CD4-positive, alpha-beta T cell treated with Interleukin-12 subunit alpha and Interleukin-12 subunit beta, for 1 hour (primary cell): ENCODE data around the gene OSCAR.
"Not testable (repeated sequence)": the region's sequence is repeated elsewhere in the genome, so short reads cannot be mapped to it uniquely, and the experiment has no call there.

Experiments
- DNase-seq: peaks from one replicate; pipeline ENCODE4 v3.0.0-alpha.2; 2020

Gene OSCAR

DNA sequence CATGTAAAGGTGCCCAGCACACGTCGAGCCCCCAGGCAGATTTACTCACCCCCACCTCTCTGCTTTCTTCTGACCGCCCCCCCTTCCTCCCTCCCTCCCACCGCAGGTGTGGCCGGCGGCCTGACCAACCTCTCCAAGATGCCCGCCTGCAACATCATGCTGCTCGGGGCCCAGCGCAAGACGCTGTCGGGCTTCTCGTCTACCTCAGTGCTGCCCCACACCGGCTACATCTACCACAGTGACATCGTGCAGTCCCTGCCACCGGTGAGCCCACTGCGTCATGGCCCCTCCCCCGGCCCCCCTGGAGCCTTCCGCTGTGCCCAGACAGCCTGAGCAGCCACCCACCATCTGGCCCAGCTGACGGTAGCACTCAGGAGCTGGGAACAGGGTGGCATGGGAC lies 23.8 kb upstream of the OSCAR start:
- no peak for DNase-seq

DNA sequence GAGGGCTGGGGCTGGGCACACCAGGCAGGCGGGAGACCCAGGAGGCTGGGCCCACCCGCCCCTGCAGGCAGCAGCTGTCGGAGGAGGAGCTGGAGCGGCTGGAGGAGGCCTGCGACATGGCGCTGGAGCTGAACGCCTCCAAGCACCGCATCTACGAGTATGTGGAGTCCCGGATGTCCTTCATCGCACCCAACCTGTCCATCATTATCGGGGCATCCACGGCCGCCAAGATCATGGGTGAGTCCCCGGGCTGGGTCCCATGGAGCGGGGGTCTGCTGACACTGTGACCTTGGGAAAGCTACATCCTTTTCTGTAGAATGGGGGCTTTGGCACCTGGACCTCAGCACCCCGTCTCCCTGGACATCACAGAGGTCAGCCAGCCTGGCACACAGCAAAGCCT lies 23.1 kb upstream of the OSCAR start:
- no peak for DNase-seq

DNA sequence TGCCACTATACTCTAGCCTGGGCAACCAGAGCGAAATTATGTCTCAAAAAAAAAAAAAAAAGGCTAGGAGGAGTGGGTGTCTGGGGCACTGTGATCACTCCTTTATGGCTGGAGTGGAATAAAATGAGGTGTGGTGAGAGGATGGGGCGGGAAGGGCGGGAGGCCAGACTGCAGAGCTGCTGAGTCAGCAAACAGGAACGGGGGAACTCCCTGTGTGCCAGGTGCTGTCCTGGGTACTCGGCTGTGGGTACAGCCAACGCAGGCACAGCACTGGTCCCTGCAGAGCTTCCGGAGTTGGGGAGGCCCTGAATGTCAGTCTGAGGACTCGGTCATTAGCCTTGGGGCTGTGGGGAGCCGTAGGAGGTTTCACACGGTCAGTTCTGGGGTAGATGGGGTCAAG lies 20.7 kb upstream of the OSCAR start:
- DNase-seq: no peak

DNA sequence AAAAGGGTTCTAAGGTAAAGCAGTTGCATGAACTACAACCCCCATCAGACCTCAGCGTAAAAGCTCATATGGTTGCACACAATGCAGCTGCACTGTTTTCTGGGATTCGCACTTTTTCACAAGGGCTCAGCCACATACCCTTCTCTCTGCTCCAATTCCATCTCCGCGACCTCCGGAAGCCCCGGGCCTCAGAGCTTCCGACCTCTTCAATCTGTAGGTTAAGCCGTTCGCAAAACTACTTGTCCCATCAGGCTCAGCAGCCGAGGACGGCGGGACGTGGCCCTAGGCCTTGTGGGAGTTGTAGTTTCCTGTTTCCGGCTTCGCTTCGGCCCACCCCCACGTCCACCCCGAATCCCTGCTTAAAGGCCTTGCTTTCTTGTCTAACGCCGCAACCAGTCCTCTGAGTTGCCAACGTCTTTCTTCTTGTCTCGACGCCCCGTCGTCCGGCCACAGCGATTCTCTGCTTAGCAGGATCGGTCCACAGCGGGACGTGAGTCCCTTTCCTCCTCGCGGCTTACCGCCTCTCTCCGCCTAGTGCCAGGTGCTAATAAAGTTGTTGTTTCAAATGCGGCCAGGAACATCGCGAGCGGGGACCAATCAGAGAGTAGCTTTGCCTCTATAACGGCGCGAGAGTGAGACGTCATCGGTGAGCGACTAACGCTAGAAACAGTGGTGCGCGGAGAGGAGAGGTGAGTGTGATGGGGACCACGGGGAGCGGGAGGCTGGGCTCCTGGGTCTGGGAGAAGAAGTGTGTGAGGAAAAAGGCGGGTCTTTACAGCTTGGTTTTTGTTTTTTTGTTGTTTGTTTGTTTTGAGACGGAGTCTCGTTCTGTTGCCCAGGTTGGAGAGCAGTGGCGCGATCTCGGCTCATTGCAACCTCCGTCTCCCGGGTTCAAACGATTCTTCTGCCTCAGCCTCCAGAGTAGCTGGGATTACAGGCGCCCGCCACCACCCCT lies 14.8 kb upstream of the OSCAR start, which contains the start of the genes PRPF31 and TFPT:
TSS of gene PRPF31 (plus strand) at position 646 of the 955 bp plus-strand sequence. CDS start 2,525 bp downstream, outside the sequence.
TSS of gene TFPT (minus strand) at position 549 of the 955 bp plus-strand sequence. CDS start at position 161, 388 bp downstream.
- DNase-seq: peak; percentile 96

DNA sequence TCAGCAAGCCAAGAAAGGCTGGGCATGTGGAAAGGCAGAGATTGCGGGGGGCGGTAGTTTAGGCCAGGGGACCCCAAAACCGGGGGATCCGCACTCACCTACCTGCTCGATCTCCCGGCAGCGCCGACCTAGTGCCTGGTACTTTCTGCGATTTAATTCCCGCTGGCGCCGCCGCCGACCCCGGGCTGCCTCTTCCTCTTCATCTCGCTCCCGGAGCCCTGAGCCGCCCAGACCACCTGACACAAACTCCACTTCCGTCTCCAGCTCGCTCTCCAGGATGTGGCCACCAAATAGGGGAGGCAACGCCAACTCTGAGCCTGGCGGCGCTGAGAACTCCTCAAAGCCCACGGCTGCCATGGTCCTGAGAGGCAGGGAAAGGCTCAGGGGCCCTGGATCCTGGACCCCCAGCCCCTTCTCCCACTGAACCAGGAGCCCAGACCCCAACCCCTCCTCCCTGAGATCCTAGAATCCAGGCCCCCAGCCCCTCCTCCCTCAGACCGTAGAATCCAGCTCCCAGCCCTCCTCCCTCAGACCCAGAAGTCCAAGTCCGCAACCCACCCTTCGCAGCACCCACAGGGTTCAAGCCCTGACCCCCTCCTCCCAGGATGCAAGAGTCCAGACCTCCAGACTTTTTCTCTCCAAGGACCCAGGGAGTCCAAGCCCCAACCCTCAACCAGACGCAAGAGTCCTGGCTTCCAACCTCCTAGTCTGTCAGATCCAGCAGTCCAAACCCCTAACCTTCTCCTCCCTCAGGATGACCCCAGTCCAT lies 13.9 kb upstream of the OSCAR start:
- peak; percentile 57 for DNase-seq

DNA sequence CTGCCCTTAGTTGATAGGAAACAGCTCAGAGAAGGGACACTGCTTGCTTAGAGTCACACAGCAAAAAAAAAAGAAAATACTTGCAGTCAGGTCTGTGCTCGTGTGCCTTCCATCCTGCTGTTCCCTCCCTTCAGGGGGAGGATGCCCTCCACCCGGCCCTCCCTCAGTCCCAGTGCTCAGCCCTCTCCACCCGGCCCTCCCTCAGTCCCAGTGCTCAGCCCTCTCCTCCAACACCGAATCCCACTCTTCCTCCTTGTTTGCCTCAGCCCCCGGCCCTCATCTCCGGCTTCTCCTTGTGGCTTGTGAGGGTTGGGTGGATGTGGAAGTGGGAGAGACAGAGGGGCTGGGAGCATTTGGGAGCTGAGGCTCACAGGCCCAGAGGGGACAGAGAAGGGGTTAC lies 9.0 kb upstream of the OSCAR start:
- no peak for DNase-seq

DNA sequence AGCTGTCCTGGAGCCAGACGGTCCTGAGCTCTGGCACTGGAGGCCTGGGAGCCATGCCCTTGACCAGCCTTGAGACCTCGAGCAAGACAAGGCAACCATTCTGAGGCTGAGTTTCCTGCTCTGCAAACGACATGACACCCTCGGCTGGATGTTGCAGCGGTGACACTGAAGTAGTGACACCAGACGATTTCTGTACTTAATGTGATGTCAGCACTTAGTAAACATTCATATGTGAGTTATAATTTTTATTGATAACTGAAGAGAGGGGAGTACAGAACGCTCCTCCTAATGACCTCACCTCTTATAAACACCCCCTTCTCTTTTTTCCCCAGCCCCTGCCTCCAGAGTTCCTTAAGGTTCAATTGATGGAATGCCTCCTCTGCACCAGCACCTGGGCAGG lies 7.9 kb upstream of the OSCAR start:
- no peak for DNase-seq

DNA sequence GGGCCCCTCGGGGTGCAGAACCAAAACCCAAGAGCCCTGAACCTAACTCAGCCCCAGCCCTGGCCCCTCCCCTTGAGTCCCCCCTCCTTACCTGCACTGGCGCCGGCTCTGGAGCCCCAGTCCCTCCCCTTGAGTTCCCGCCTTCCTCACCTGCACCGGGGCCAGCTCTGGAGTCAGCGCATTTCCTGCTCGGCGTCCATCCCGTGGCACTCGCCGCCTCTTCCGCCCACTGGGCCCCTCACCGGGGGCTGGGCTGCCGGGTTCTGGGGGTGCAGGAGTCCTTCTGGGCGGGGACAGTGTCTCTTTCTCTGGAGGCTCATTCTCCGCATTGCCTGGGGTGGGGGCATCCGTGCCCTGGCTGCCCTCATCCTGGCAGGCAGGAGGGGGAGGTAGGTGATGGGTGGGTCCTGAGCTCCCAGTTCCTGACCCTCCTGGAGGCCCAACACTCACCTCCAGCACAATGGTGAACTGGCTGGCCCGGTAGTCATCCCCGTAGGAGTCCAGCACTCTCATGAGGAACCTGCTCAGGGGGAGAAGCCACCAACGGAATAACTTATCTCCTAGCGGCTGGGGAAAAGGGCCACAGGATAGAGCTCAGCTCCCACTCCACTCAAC lies 7.4 kb upstream of the OSCAR start:
- no peak for DNase-seq

DNA sequence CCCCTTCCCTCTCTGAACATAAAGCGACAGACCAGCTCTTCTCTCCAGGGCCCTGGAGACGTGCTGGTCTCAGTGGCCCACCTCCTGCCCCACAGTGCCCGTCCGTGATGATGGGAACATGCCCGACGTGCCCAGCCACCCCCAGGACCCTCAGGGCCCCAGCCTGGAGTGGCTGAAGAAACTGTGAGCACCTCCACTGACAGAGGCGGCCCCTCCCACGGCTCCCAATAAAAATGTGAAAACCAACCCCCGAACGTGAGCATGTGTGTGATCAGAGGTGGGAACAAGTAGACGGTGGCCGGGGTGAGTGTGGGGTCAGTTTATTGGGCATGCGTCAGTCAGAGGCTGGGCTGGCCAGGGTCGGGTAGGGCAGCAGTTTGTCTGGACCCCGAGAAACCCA lies 6.1 kb upstream of the OSCAR start:
- DNase-seq: no peak

DNA sequence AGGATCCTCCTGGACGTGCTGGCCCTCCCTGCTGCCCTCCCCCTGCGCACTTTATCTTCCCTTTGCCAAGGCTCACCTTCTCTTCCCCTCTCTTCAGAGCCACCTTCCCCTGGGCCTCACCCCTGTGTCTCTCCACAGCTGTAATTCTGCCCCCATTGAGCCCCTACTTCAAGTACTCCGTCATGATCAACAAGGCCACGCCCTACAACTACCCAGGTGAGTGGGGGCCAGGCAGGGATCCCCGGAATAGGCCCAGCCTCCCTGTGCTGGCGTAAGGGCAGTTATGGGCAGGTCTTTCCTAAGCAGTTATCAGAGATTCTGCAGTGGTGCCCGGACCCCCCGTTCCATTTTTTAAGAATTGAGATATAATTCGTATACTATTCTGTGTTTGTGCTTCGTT lies 5.2 kb upstream of the OSCAR start:
- DNase-seq: no peak

DNA sequence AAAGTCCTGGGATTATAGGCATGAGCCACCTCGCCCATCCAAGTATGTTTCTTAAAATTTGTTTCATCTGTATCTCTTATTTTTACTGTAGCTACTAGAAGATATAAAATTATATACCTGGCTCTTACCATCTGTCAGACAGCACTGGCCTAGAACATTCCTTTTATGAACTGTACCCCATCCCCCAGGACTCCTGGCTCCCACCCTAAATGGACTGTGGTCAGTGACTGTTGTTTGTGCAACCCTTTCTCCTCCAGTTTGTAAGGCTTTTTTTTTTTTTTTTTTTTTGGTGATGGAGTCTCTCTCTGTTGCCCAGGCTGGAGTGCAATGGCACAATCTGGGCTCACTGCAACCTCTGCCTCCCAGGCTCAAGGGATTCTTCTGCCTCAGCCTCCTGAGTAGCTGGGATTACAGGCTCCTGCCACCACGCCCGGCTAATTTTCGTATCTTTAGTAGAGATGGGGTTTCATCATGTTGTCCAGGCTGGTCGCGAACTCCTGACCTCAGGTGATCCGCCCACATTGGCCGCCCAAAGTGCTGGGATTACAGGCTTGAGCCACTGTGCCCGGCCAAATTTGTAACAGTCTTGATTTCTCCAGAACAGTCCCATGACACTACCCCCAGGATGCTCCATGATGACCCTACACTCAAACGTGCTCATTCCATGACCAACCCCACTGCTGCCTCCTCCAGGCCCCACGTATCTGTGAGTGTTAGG lies 4.6 kb upstream of the OSCAR start:
- no peak for DNase-seq

DNA sequence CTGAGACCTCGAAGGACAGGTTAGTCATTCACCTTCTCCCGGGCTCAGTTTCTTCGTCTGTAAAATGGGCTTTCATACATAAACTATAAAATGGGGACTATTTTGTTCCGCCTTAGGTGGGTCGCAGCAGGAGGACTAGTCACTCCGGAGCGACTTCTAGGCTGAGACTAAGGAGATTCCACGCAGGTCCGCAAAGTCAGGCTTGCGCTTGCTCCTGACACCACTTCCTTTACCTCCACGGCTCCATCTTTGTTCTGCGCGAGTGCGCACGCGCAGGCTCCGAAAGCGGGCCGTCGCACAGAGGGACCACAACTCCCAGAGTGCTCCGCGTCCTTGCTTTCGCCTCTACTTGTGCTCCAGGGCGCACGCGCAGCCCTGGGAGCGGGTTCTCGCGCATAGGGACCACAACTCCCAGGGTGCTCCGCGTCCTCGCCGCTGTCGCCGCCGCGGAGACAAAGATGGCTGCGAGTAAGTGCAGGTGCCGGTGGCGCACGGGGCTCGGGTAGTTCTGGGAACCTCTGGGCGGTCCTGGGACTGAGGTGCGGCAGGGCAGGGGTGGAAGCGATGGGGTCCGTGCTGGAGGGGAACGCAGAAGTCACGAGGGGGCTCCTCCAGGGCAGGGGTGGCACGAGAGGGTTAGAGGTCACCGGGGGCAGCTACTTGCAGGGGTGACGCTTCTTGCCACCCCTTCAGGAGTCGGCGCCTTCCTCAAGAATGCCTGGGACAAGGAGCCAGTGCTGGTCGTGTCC lies 2.0 kb upstream of the OSCAR start, which contains the start of gene NDUFA3:
TSS of gene NDUFA3 (plus strand) at position 435 of the 749 bp plus-strand sequence. CDS start at position 459, 24 bp downstream.
- DNase-seq: peak; percentile 98

DNA sequence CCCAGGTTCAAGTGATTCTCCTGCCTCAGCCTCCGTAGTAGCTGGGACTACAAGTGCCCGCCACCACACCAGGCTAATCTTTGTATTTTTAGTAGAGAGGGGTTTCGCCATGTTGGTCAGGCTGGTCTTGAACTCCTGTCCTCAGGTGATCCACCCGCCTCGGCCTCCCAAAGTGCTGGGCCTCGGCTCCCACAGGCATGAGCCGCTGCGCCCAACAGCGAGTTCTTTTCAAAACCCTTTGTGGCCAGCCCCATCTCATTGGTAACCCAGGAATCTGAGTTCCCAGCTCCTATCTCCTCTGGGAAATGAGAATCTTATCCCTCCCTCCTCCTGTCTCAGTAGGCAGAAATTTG lies 724 bp downstream of the OSCAR start:
- not testable (repeated sequence) for DNase-seq

DNA sequence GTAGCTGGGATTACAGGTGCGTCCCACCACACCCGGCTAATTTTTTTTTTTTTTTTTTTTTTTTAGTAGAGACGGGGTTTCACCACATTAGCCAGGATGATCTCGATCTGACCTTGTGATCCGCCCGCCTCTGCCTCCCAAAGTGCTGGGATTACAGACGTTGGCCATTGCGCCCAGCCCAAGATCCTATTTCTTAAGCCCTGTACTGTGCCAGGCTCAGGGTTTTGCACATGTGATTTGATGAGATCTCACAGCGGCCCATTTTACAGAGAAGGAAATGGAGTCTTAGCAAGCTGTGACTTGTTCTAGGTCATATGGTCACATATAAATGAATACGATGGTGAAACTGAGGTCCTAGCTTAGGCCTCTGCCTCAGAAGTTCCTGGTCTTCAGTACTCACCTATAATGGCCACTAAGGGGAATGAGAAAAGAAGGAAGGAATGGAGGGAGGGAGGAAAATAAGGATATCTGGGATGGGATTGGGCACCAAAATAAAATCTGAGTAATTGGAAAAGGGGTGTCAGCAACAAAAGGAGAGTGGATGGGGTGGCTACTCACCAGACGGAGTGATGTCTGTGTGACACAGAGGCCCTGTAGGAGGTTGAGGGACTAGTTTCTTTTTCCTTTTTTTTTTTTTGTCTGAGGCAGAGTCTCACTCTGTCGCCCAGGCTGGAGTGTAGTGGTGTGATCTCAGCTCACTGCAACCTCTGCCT lies 1.3 kb downstream of the OSCAR start:
- DNase-seq: no peak

DNA sequence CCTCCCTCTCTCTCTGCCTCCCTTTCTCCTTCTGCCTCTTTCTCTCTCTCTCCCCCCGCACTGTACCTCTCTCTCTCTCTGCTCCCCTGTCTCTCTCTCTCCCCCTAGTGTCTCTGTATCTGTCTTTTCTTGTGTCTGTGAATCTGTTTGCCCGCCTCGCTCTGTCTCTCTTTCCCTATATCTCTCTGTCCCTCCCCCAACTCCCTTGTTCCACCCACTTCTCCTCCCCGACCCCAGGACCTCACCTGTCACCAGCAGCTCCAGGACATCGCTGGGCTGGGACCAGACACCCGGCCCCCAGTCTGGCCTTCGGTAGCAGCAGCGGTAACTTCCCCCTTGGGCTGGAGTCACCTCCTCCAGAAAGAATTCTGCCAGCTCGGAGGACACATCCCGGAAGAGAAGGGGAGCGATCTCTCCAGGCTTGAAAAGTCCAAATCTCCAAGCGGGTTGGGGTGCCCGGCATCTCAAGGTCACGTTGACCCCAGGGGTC lies 3.9 kb downstream of the OSCAR start:
- peak; percentile 54 for DNase-seq

DNA sequence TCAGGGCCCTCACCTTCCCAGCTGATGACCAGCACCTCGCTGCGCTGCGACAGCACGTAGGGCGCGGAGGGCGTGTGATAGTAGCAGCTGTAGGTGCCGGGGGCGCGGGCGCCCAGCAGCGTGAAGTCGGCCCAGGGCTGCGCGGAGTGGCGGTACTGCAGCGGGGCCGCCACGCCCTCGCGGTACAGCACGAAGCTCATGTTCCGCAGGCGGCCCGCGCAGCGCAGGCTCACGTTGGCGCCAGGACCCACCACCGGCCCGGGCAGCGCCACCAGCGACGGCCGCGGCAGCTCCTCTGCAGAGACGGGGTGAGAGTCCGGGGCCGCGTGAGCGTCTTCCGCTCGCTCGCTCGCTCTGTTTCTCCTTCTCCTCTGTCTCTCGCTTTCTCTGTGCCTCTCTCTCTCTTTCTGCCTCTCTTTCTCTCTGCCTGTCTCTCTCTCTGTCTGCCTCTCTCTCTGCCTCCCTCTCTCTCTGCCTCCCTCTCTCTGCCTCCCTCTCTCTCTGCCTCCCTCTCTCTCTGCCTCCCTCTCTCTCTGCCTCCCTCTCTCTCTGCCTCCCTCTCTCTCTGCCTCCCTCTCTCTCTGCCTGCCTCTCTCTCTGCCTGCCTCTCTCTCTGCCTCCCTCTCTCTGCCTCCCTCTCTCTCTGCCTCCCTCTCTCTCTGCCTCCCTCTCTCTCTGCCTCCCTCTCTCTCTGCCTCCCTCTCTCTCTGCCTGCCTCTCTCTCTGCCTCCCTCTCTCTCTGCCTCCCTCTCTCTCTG lies 4.6 kb downstream of the OSCAR start:
- peak; percentile 61 for DNase-seq

DNA sequence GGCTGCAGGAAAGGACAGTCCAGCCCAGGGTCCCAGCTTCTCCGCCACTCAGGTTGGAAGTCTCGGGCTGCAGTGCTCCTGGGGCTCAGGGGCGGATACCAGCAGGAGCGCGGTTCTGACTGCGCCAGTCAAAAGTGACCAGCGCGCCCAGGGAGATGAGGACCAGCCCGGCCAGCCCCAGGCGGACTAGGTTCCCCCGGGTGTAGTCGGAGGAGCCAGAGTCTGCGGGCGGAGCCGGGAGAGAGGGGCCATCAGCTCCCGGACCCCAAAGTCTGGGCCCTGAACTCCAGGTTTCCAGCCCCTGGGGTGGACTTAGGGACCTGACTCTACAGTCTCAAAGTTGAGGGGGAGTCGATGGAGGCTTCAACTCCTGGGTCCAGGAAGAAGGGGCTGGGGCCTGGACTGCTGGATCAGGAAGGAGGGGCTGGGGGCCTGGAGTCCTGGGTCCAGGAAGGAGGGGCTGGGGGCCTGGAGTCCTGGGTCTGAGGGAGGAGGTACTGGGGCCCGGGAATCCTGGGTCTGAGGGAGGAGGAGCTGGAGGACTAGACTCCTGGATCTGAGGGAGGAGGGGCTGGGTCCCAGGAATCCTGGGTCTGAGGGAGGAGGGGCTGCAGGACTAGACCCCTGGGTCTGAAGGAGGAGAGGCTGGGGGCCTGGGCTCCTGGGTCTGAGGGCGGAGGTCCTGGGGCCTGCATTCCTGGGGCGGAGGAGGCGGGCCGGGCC lies 5.3 kb downstream of the OSCAR start:
- no peak for DNase-seq

DNA sequence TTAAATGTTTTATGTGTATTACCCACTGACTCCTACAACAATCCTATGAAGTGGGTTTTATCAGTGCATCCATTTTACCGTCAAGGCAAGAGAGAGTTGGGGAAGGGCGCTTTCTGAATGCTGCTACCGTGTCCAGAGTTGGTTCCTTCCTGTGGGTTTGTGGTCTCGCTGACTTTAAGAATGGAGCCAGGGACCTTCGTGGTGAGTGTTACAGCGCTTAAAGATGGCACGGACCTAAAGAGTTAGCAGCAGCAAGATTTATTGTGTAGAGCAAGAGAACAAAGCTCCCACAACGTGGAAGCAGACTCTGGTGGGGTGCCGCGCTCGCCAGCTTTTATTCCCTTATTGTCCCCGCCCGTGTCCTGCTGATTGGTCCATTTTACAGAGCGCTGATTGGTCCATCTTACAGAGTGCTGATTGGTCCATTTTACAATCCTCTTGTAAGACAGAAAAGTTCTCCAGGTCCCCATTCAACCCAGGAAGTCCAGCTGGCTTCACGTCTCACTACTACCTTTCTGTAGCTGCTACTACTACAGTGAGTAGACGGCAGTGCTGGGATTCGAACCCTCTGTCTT lies 6.1 kb downstream of the OSCAR start:
- DNase-seq: no peak

DNA sequence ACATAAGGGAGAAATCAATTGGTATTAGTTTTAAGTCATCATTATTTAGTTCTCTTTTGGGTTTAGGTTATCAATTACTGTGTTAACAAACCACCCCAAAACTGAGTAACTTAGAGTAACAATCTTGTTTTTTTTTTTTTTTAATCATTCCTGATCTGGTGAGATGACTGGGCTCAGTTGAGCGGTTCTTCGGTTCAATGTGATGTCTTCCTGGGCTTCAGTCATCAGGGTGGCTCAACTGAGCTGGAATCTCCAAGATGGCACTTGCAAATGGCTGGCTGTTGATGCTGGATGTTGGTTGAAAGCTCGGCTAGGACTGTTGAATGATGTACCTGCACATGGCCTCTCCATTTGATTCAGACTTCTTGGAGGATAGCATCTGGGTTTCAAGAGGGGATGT lies 16.2 kb downstream of the OSCAR start:
- no peak for DNase-seq
